Small intestine (tissue), 7 donors: Measurements from ENCODE around the gene ZXDC. TPM values are rescaled to one million over a fixed set of nuclear protein-coding genes. Genes with fewer than 3 reads are reported as not detected.

Source experiments
- DNase-seq, 2 donors: peaks; one replicate each; pipeline versions ENCODE4 v3.0.0 to v3.0.0-alpha.2; 2013
- FAIRE-seq: peaks from 2 replicates; lab custom pipeline; 2012; peaks lifted over from hg19 to GRCh38; lab: Jason Lieb, UNC
- H3K27ac ChIP-seq, 3 donors: one replicate each; pipeline ENCODE4 v1.5.1; 2013; ENCODE audit warnings: low read length in 2 of 3, mild to moderate bottlenecking in 2 of 3, control low read depth in 1 of 3, inconsistent platforms in 1 of 3, low read depth in 1 of 3, moderate library complexity in 1 of 3
- H3K27me3 ChIP-seq, 3 donors: one replicate each; pipeline ENCODE4 v1.6.1; 2013; ENCODE audit warnings: low read length in 3 of 3, inconsistent platforms in 1 of 3; ENCODE audit not compliant: control insufficient read depth in 3 of 3, insufficient read depth in 3 of 3
- H3K36me3 ChIP-seq, 3 donors: one replicate each; pipeline ENCODE4 v1.6.1; 2013; ENCODE audit warnings: low read length in 3 of 3, inconsistent platforms in 1 of 3, low read depth in 1 of 3, mild to moderate bottlenecking in 1 of 3, moderate library complexity in 1 of 3; ENCODE audit not compliant: control insufficient read depth in 3 of 3, insufficient read depth in 2 of 3
- H3K4me1 ChIP-seq, 3 donors: one replicate each; pipeline ENCODE4 v1.6.1; 2013; ENCODE audit warnings: low read length in 2 of 3, inconsistent platforms in 1 of 3, low read depth in 1 of 3, mild to moderate bottlenecking in 1 of 3, moderate library complexity in 1 of 3; ENCODE audit not compliant: control insufficient read depth in 3 of 3, insufficient read depth in 2 of 3
- H3K4me3 ChIP-seq, 3 donors: one replicate each; pipeline ENCODE4 v1.5.1; 2013; ENCODE audit warnings: low read length in 3 of 3, control low read depth in 1 of 3, inconsistent platforms in 1 of 3, low read depth in 1 of 3, mild to moderate bottlenecking in 1 of 3, moderate library complexity in 1 of 3
- H3K9me3 ChIP-seq, 2 donors: one replicate each; pipeline ENCODE4 v1.6.1; 2013; ENCODE audit warnings: low read depth in 1 of 2, low read length in 1 of 2; ENCODE audit not compliant: control insufficient read depth in 2 of 2, insufficient read depth in 1 of 2
- WGBS, 3 donors: extraction: QIAGEN DNeasy Blood & Tissue Kit; methylation state at CpG; one replicate each; pipeline ENCODE4 v1.1.7; 2013; 5-methylcytosine and 5-hydroxymethylcytosine counted together
- polyA plus RNA-seq, 4 donors: library from polyadenylated mRNA; stranded (reverse) in 3 of 4; unstranded in 1 of 4; fragments of 200-250 nt in 3 of 4; fragments of 120-200 nt in 1 of 4; gene quantifications; one replicate each; pipeline versions ENCODE4 v1.2.1 to v1.2.3, GENCODE V29; 2013
- donor health status: healthy with polysubstance abuse.
- donor health status: control.
- donor health status: control.
- donor health status: Bipolar disorder and iron deficiency.
- donor health status: healthy.

The ZXDC gene
- polyA plus RNA-seq, 4 donors = 10.0 to 35.9 (median 13.3) TPM

DNA sequence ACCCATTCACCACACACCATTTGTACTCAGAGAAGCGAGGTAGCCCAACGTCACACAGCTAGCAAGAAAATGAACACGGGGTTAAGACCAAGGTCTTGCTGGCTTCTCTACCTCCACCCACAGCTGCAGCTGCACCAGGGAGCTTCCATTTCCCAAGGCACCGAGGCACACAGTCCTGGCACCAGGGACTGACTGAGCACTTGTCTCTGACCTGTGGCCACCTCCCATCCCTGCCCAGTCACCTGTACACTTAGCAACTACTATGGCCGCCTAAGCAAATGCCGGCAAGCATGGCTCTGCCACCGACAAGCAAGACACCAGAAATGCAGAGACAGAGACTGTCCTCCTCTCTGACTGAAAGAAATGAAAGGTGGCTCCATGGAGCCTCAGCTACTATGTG, 15.3 kb downstream of the ZXDC start:
- Histone ChIP-seq H3K36me3 (peaks cover 29 to 74% (median 41%) of the 10 kb centered on the region in 3 donors), H3K27me3 (no peaks in the 10 kb centered on the region)
- FAIRE-seq = no peak

DNA sequence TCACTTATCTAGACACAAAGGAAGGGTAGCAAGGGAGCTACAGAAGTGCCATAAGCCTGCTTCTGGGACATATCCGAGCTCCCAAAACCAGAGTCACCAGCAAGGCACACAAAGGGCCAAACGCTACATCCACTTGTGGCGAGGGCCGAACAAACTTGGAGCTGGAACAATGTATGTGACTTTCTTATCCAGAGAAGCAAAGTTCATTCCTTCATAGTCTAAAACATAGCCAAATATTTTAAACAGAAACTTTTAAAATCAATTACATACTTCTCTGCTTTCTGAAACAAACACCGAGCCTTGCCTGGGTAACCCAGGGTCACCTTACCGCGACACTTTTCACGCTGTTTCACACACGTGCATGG, 15.9 kb downstream of the ZXDC start:
- FAIRE-seq (no peak), DNase-seq (no peak)
- Histone ChIP-seq H3K4me1 (peaks cover 0 to under 1% (median 0%) of the 10 kb centered on the region in 3 donors), H3K36me3 (peaks cover 28 to 70% (median 35%) of the 10 kb centered on the region in 3 donors), H3K9me3 (no peaks in the 10 kb centered on the region), H3K27me3 (no peaks in the 10 kb centered on the region), H3K27ac (no peak overlapping the region), H3K4me3 (no peak overlapping the region)
- 89 to 94% (median 90%) methylated on average over 9 of the region's 9 CpGs for WGBS, 3 donors

More for the DNA sequence above, 15.3 kb downstream of the ZXDC start:
- Histone ChIP-seq H3K4me3 (no peak overlapping the region), H3K27ac (no peak overlapping the region), H3K4me1 (peaks cover 0 to 5% (median 0%) of the 10 kb centered on the region in 3 donors), H3K9me3 (no peaks in the 10 kb centered on the region)
- 83 to 98% (median 86%) methylated on average over 7 of the region's 7 CpGs for WGBS, 3 donors
- no peak for DNase-seq

- Histone ChIP-seq H3K9me3 (no peaks in the 10 kb centered on the region), H3K27ac (no peak overlapping the region), H3K4me3 (no peak overlapping the region), H3K36me3 (peaks cover 24 to 65% (median 33%) of the 10 kb centered on the region in 3 donors), H3K4me1 (no peaks in the 10 kb centered on the region), H3K27me3 (no peaks in the 10 kb centered on the region)
- FAIRE-seq (no peak), DNase-seq (no peak)
- WGBS, 3 donors = 81 to 93% (median 91%) methylated on average over 7 of the region's 7 CpGs
These were observed 16.5 kb downstream of the ZXDC start for GRCh38 chr3:126459111-126459762.

DNA sequence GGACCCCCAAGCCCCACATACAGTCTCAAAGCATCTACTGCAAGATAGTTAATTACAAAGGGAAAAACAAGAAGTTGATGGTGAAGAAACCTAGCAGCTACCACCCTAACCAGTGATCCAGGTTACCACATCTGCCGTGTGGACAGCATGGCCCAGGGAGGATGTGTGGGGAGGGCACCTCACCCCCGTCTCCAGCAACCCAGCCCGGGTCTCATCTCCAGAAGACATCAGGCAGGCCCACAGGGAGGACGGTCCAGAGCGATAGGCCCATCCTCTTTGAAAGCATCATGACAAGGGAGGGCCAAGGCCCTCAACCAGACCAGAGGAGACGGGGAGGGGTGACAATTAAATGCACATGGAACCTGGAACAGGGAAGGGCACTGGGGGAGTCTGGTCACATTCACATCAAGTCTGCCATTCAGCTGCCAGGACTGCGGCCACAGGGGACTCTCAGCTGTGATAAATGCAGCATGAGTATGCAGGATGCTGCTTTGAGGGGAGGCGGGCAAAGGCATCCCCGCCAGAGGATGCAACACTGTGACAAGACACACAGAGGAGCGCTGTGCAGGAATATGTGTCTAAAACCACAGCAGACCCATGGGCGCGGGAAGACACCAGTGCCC, 18.8 kb downstream of the ZXDC start:
- no peaks in the 10 kb centered on the region for H3K4me1 ChIP-seq
- H3K27ac ChIP-seq = no peak overlapping the region
- no peak overlapping the region for H3K4me3 ChIP-seq
- FAIRE-seq (no peak), DNase-seq (no peak)
- H3K27me3 ChIP-seq = no peaks in the 10 kb centered on the region
- H3K9me3 ChIP-seq = no peaks in the 10 kb centered on the region
- WGBS, 3 donors = 88 to 95% (median 90%) methylated on average over 12 of the region's 12 CpGs
- H3K36me3 ChIP-seq = peaks cover 16 to 56% (median 22%) of the 10 kb centered on the region in 3 donors

GRCh38 chr3:126456211-126456610, 19.5 kb downstream of the ZXDC start:
- DNase-seq (no peak), FAIRE-seq (no peak)
- Histone ChIP-seq H3K27me3 (no peaks in the 10 kb centered on the region), H3K4me1 (no peaks in the 10 kb centered on the region), H3K9me3 (no peaks in the 10 kb centered on the region), H3K36me3 (peaks cover 12 to 56% (median 20%) of the 10 kb centered on the region in 3 donors), H3K27ac (no peak overlapping the region), H3K4me3 (no peak overlapping the region)
- WGBS, 3 donors = 79 to 93% (median 79%) methylated on average over 4 of the region's 4 CpGs

- peaks cover 7 to 61% (median 14%) of the 10 kb centered on the region in 3 donors for H3K36me3 ChIP-seq
- no peaks in the 10 kb centered on the region for H3K27me3 ChIP-seq
- H3K4me1 ChIP-seq = no peaks in the 10 kb centered on the region
- H3K4me3 ChIP-seq = no peak overlapping the region
- DNase-seq (no peak), FAIRE-seq (no peak)
- WGBS, 3 donors = 87 to 94% (median 89%) methylated on average over 6 of the region's 6 CpGs
- H3K9me3 ChIP-seq = no peaks in the 10 kb centered on the region
- H3K27ac ChIP-seq = no peak overlapping the region
These were observed 21.1 kb downstream of the ZXDC start for GRCh38 chr3:126454437-126455198.

- Histone ChIP-seq H3K4me1 (no peaks in the 10 kb centered on the region), H3K9me3 (no peaks in the 10 kb centered on the region), H3K27ac (no peak overlapping the region), H3K4me3 (no peak overlapping the region), H3K36me3 (peaks cover 8 to 61% (median 11%) of the 10 kb centered on the region in 3 donors), H3K27me3 (no peaks in the 10 kb centered on the region)
- FAIRE-seq (no peak), DNase-seq (no peak)
- 76 to 88% (median 82%) methylated on average over 1 of the region's 1 CpG for WGBS, 3 donors
These were observed 21.7 kb downstream of the ZXDC start for GRCh38 chr3:126454025-126454424.

- no peaks in the 10 kb centered on the region for H3K9me3 ChIP-seq
- no peak overlapping the region for H3K4me3 ChIP-seq
- no peaks in the 10 kb centered on the region for H3K27me3 ChIP-seq
- H3K27ac ChIP-seq = no peak overlapping the region
- H3K36me3 ChIP-seq = peaks cover 8 to 70% (median 8%) of the 10 kb centered on the region in 3 donors
- no peak for DNase-seq
- no peaks in the 10 kb centered on the region for H3K4me1 ChIP-seq
- WGBS, 3 donors = 87 to 90% (median 89%) methylated on average over 9 of the region's 9 CpGs
- no peak for FAIRE-seq
These were observed 23.5 kb downstream of the ZXDC start for GRCh38 chr3:126452213-126452612.
